GM23338 (cell line): Measurements from ENCODE around the gene FAF1. TPM values are rescaled to one million over a fixed set of nuclear protein-coding genes. Genes with fewer than 3 reads are reported as not detected.

Source experiments
- ATAC-seq: fragments of 200-7000 bp; cut with Tn5 transposase; 3 replicates; pipeline ENCODE4 v1.9.1; 2020
- DNase-seq: peaks from one replicate; pipeline ENCODE4 v3.0.0-alpha.2; 2015; ENCODE audit warnings: low spot score
- H2AFZ ChIP-seq: fragments of 200-600 bp; sonication (generic); 2 replicates; pipeline ENCODE4 v1.8.0; 2016; ENCODE audit warnings: antibody characterized with exemption, mild to moderate bottlenecking, moderate library complexity
- H3F3A ChIP-seq: fragments of 200-600 bp; sonication (generic); replicated peaks from 2 replicates; pipeline ENCODE4 v1.8.0; 2017; ENCODE audit warnings: antibody characterized with exemption, mixed run types, low read depth
- H3K27ac ChIP-seq: fragments of 200-600 bp; sonication (generic); 2 replicates; pipeline ENCODE4 v1.6.1; 2016; ENCODE audit warnings: low read depth
- H3K27me3 ChIP-seq: fragments of 200-600 bp; sonication (generic); 2 replicates; pipeline ENCODE4 v1.8.0; 2016; ENCODE audit warnings: mild to moderate bottlenecking, mixed run types, moderate library complexity; ENCODE audit not compliant: insufficient read depth
- H3K36me3 ChIP-seq: fragments of 200-600 bp; sonication (generic); 2 replicates; pipeline ENCODE4 v1.8.0; 2016; ENCODE audit warnings: mild to moderate bottlenecking; ENCODE audit not compliant: insufficient read depth
- H3K4me1 ChIP-seq: fragments of 200-600 bp; sonication (generic); 2 replicates; pipeline ENCODE4 v1.8.0; 2016; ENCODE audit warnings: mild to moderate bottlenecking, moderate library complexity; ENCODE audit not compliant: insufficient read depth
- H3K4me2 ChIP-seq: fragments of 200-600 bp; sonication (generic); 2 replicates; pipeline ENCODE4 v1.7.1; 2017; ENCODE audit warnings: mixed run types
- H3K4me3 ChIP-seq: fragments of 200-600 bp; sonication (generic); 2 replicates; pipeline ENCODE4 v1.6.1; 2016; ENCODE audit warnings: mixed run types
- H3K79me2 ChIP-seq: fragments of 200-600 bp; sonication (generic); replicated peaks from 2 replicates; pipeline ENCODE4 v1.8.0; 2017; ENCODE audit warnings: mild to moderate bottlenecking; ENCODE audit not compliant: insufficient read depth
- H3K9me2 ChIP-seq: fragments of 200-600 bp; sonication (generic); 2 replicates; pipeline ENCODE4 v1.8.0; 2017; ENCODE audit not compliant: insufficient read depth
- H4K20me1 ChIP-seq: fragments of 200-600 bp; sonication (generic); replicated peaks from 2 replicates; pipeline ENCODE4 v1.8.0; 2017; ENCODE audit warnings: mild to moderate bottlenecking; ENCODE audit not compliant: insufficient read depth
- H3K27ac Mint-ChIP-seq: 2 replicates; pipeline ENCODE4 v1.8.0; 2020; ENCODE audit warnings: inconsistent platforms, mild to moderate bottlenecking, moderate library complexity, mixed read lengths
- H3K27me3 Mint-ChIP-seq: 3 replicates; pipeline ENCODE4 v1.8.0; 2022; ENCODE audit warnings: low read depth, mild to moderate bottlenecking, moderate library complexity, mixed read lengths, inconsistent platforms; ENCODE audit not compliant: insufficient read depth, poor library complexity
- H3K36me3 Mint-ChIP-seq: 3 replicates; pipeline ENCODE4 v1.8.0; 2021; ENCODE audit warnings: low read depth, mild to moderate bottlenecking, inconsistent platforms, moderate library complexity, mixed read lengths
- H3K4me1 Mint-ChIP-seq: 3 replicates; pipeline ENCODE4 v1.8.0; 2020; ENCODE audit warnings: mild to moderate bottlenecking, inconsistent platforms, mixed read lengths
- H3K4me3 Mint-ChIP-seq: 3 replicates; pipeline ENCODE4 v1.8.0; 2021; ENCODE audit warnings: moderate library complexity, mild to moderate bottlenecking, inconsistent platforms, mixed read lengths
- H3K9me3 Mint-ChIP-seq: 3 replicates; pipeline ENCODE4 v1.8.0; 2020; ENCODE audit warnings: moderate library complexity, mild to moderate bottlenecking, inconsistent platforms, mixed read lengths
- CREB1 ChIP-seq: fragments of 250-450 bp; sonication (Bioruptor Pico); IDR thresholded peaks from 2 replicates; pipeline ENCODE4 v1.5.0; 2020; ENCODE audit warnings: low read depth, mild to moderate bottlenecking, moderate library complexity
- ETS1 ChIP-seq: IDR thresholded peaks from 2 replicates; pipeline ENCODE4 v1.6.1; 2016; ENCODE audit warnings: antibody characterized with exemption
- EZH2 ChIP-seq: fragments of 200-600 bp; sonication (generic); IDR thresholded peaks from one replicate; pipeline ENCODE4 v1.8.0; 2017; ENCODE audit warnings: antibody characterized with exemption, mild to moderate bottlenecking, low read depth; ENCODE audit not compliant: unreplicated experiment
- EZH2phosphoT487 ChIP-seq: fragments of 200-600 bp; sonication (generic); IDR thresholded peaks from one replicate; pipeline ENCODE4 v1.8.1; 2018; ENCODE audit warnings: antibody characterized with exemption; ENCODE audit not compliant: unreplicated experiment
- JUNB ChIP-seq: IDR thresholded peaks from one replicate; pipeline ENCODE4 v1.6.1; 2016; ENCODE audit warnings: antibody characterized with exemption; ENCODE audit not compliant: unreplicated experiment
- NANOG ChIP-seq: IDR thresholded peaks from 2 replicates; pipeline ENCODE4 v1.6.1; 2016; ENCODE audit warnings: antibody characterized with exemption, borderline replicate concordance
- POLR2AphosphoS5 ChIP-seq: IDR thresholded peaks from 2 replicates; pipeline ENCODE4 v1.6.1; 2016; ENCODE audit warnings: antibody characterized with exemption, low read depth
- REST ChIP-seq: IDR thresholded peaks from one replicate; pipeline ENCODE4 v1.6.1; 2018; ENCODE audit warnings: antibody characterized with exemption; ENCODE audit not compliant: unreplicated experiment
- STAT1 ChIP-seq: IDR thresholded peaks from one replicate; pipeline ENCODE4 v1.6.1; 2016; ENCODE audit warnings: antibody characterized with exemption; ENCODE audit not compliant: unreplicated experiment
- ZNF114 ChIP-seq: fragments of 250-450 bp; sonication (Bioruptor Pico); IDR thresholded peaks from 2 replicates; pipeline ENCODE4 v1.5.0; 2020; ENCODE audit warnings: mild to moderate bottlenecking, moderate library complexity
- ZNF331 ChIP-seq: fragments of 250-450 bp; sonication (Bioruptor Pico); IDR thresholded peaks from 2 replicates; pipeline ENCODE4 v1.5.0; 2020; ENCODE audit warnings: low read depth, mild to moderate bottlenecking, moderate library complexity
- polyA plus RNA-seq: library from polyadenylated mRNA; unstranded; fragments of >200 nt; fragmentation: Nextera tagmentation; extraction: Ambion mirVana; gene quantifications from 2 replicates; pipeline ENCODE4 v1.2.1, GENCODE V29; 2016
- total RNA-seq: library from RNA; depleted of rRNA; stranded (reverse); fragments of >200 nt; shearing (Covaris generic); gene quantifications from 2 replicates; pipeline ENCODE4 v1.2.3, GENCODE V29; 2014
- TF ChIP-seq, protein P1 (sequence below): fragments of 250-450 bp; sonication (Bioruptor Pico); IDR thresholded peaks from 2 replicates; pipeline ENCODE4 v1.5.0; 2020; ENCODE audit warnings: mild to moderate bottlenecking, moderate library complexity
- TF ChIP-seq, protein P2 (sequence below), 2 experiments: fragments of 200-600 bp in 1 of 2; sonication (generic) in 1 of 2; conservative IDR thresholded peaks; 2 replicates each; pipeline versions ENCODE4 v1.5.1 to v1.6.1; 2016 to 2017; ENCODE audit warnings: antibody characterized with exemption in 2 of 2, low read depth in 2 of 2, mild to moderate bottlenecking in 2 of 2, moderate library complexity in 1 of 2

FAF1 gene
- total and polyA plus RNA-seq, 2 experiments from 2014 or later, result 24.1 to 53.2 TPM

- TF ChIP-seq ETS1 (no peak), NANOG (no peak), JUNB (no peak), POLR2AphosphoS5 (no peak), EZH2 (no peak), CREB1 (CRISPR knock-in tag) (no peak), ZNF331 (CRISPR knock-in tag) (no peak), REST (no peak), ZNF114 (CRISPR knock-in tag) (no peak), STAT1 (no peak), EZH2phosphoT487 (no peak)
- TF ChIP-seq, protein P1, sequence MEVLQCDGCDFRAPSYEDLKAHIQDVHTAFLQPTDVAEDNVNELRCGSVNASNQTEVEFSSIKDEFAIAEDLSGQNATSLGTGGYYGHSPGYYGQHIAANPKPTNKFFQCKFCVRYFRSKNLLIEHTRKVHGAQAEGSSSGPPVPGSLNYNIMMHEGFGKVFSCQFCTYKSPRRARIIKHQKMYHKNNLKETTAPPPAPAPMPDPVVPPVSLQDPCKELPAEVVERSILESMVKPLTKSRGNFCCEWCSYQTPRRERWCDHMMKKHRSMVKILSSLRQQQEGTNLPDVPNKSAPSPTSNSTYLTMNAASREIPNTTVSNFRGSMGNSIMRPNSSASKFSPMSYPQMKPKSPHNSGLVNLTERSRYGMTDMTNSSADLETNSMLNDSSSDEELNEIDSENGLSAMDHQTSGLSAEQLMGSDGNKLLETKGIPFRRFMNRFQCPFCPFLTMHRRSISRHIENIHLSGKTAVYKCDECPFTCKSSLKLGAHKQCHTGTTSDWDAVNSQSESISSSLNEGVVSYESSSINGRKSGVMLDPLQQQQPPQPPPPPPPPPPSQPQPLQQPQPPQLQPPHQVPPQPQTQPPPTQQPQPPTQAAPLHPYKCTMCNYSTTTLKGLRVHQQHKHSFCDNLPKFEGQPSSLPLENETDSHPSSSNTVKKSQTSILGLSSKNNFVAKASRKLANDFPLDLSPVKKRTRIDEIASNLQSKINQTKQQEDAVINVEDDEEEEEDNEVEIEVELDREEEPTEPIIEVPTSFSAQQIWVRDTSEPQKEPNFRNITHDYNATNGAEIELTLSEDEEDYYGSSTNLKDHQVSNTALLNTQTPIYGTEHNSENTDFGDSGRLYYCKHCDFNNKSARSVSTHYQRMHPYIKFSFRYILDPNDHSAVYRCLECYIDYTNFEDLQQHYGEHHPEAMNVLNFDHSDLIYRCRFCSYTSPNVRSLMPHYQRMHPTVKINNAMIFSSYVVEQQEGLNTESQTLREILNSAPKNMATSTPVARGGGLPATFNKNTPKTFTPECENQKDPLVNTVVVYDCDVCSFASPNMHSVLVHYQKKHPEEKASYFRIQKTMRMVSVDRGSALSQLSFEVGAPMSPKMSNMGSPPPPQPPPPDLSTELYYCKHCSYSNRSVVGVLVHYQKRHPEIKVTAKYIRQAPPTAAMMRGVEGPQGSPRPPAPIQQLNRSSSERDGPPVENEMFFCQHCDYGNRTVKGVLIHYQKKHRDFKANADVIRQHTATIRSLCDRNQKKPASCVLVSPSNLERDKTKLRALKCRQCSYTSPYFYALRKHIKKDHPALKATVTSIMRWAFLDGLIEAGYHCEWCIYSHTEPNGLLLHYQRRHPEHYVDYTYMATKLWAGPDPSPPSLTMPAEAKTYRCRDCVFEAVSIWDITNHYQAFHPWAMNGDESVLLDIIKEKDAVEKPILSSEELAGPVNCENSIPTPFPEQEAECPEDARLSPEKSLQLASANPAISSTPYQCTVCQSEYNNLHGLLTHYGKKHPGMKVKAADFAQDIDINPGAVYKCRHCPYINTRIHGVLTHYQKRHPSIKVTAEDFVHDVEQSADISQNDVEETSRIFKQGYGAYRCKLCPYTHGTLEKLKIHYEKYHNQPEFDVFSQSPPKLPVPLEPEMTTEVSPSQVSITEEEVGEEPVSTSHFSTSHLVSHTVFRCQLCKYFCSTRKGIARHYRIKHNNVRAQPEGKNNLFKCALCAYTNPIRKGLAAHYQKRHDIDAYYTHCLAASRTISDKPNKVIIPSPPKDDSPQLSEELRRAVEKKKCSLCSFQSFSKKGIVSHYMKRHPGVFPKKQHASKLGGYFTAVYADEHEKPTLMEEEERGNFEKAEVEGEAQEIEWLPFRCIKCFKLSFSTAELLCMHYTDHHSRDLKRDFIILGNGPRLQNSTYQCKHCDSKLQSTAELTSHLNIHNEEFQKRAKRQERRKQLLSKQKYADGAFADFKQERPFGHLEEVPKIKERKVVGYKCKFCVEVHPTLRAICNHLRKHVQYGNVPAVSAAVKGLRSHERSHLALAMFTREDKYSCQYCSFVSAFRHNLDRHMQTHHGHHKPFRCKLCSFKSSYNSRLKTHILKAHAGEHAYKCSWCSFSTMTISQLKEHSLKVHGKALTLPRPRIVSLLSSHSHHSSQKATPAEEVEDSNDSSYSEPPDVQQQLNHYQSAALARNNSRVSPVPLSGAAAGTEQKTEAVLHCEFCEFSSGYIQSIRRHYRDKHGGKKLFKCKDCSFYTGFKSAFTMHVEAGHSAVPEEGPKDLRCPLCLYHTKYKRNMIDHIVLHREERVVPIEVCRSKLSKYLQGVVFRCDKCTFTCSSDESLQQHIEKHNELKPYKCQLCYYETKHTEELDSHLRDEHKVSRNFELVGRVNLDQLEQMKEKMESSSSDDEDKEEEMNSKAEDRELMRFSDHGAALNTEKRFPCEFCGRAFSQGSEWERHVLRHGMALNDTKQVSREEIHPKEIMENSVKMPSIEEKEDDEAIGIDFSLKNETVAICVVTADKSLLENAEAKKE, result no peak
- TF ChIP-seq, protein P2, sequence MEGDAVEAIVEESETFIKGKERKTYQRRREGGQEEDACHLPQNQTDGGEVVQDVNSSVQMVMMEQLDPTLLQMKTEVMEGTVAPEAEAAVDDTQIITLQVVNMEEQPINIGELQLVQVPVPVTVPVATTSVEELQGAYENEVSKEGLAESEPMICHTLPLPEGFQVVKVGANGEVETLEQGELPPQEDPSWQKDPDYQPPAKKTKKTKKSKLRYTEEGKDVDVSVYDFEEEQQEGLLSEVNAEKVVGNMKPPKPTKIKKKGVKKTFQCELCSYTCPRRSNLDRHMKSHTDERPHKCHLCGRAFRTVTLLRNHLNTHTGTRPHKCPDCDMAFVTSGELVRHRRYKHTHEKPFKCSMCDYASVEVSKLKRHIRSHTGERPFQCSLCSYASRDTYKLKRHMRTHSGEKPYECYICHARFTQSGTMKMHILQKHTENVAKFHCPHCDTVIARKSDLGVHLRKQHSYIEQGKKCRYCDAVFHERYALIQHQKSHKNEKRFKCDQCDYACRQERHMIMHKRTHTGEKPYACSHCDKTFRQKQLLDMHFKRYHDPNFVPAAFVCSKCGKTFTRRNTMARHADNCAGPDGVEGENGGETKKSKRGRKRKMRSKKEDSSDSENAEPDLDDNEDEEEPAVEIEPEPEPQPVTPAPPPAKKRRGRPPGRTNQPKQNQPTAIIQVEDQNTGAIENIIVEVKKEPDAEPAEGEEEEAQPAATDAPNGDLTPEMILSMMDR (conservative IDR thresholded peaks at IDR 0.05; ENCODE audit: low read depth in 2 of 2), result no peak
- H3K79me2 ChIP-seq, result no peaks in the 10 kb centered on the region
Measured at GRCh38 chr1:50793521-50793920, 166.5 kb downstream of the FAF1 start.

More at GRCh38 chr1:50793521-50793920, 166.5 kb downstream of the FAF1 start:
- no peaks in the 10 kb centered on the region for H3K9me3 Mint-ChIP-seq
- Histone ChIP-seq H3K27ac (no peak overlapping the region), H3K9me2 (no peaks in the 10 kb centered on the region; the same call in 1 of the 2 replicates), H3K4me2 (no peak overlapping the region), H4K20me1 (no peaks in the 10 kb centered on the region), H3K27me3 (no peaks in the 10 kb centered on the region), H3K36me3 (no peaks in the 10 kb centered on the region), H3K4me1 (no peaks in the 10 kb centered on the region; the same call in 1 of the 2 replicates), H3K4me3 (no peak overlapping the region), H3F3A (no peaks in the 10 kb centered on the region), H2AFZ (no peak overlapping the region)
- peaks cover 2% of the 10 kb centered on the region for H3K27me3 Mint-ChIP-seq
- DNase-seq, result no peak
- ATAC-seq, result no peak
- no peak overlapping the region for H3K4me3 Mint-ChIP-seq
- H3K4me1 Mint-ChIP-seq, result peaks cover 17% of the 10 kb centered on the region
- H3K27ac Mint-ChIP-seq, result peak overlapping the region; percentile 69
- no peaks in the 10 kb centered on the region for H3K36me3 Mint-ChIP-seq
